ENCODE measurements around the gene ARHGEF16. TPM values are rescaled to one million over a fixed set of nuclear protein-coding genes. Genes with fewer than 3 reads are reported as not detected.

ARHGEF16 gene
- total RNA-seq, 1 donor from 2014 or later = 7.6 TPM

DNA sequence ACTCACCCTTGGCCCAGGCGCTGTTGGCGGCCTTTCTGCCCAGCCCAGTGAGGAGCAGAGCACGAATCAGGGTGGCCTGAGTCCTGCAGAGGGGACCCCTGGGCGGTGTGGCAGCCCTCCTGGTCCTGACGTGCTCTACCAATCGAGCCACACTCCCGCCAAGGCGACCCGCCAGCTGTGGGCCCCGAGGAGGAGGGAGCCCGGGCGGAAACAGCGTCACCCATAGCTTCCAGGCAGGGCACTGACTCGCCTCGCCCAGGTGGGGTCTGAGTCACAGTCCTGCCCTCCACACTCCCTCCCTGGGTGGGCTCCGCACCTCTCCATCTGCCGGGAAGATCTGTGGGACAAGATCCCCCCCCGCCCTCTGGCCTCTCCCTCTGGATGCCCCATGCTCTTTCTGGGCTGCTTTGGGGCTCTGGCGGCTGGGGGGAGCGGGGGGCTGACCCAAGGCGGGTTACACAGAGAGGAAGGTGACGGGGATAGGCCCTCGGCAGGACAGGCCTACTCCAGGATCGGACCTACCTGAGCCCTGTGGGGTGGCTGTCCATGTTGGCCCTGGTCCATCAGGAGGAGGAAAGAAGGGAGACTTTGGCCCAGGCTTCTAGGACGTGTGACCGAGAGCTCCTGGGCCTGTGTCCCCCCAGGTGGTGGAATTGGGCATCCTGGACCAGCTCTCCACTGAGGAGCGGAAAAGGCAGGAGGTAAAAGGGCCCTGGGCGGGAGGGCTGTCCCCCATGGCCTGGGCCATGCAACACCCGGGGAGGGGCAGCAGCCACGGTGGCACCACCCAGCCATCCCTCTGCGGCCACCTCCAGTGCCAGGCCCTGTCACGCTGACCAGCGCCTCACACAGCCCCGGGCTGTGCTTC is 14.0 kb downstream of the ARHGEF16 start:
- DNase-seq = no peak

DNA sequence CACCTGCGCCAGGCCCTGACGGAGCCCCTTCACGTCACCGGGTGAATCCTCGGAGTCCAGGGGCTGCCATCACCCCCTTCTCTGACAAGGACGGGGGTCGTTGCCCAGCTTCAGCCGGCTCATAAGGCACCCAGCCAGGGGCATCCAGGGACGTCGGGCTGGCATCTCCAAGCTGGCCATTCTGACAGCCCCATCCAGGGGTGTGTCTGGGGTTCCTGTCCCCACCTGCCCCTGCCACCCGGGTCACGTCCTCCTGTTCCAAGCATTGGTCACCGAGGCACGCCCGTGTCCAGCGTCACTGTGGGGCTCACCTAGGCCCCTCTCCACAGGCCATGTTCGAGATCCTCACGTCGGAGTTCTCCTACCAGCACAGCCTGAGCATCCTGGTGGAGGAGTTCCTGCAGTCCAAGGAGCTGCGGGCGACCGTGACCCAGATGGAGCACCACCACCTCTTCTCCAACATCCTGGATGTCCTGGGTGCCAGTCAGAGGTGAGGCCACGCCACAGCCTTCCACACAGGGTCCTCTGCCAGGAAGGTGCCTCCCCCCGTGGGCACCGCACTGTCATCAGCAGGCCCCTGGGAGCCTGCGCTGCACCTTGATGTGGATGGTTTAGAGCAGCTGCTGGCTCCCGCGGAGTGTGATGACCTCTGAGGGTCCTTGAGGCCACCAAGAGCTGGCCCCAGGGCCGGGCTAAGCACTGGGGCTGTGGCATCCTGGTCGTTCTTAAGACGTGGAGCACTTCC is 14.8 kb downstream of the ARHGEF16 start:
- no peak for DNase-seq

DNA sequence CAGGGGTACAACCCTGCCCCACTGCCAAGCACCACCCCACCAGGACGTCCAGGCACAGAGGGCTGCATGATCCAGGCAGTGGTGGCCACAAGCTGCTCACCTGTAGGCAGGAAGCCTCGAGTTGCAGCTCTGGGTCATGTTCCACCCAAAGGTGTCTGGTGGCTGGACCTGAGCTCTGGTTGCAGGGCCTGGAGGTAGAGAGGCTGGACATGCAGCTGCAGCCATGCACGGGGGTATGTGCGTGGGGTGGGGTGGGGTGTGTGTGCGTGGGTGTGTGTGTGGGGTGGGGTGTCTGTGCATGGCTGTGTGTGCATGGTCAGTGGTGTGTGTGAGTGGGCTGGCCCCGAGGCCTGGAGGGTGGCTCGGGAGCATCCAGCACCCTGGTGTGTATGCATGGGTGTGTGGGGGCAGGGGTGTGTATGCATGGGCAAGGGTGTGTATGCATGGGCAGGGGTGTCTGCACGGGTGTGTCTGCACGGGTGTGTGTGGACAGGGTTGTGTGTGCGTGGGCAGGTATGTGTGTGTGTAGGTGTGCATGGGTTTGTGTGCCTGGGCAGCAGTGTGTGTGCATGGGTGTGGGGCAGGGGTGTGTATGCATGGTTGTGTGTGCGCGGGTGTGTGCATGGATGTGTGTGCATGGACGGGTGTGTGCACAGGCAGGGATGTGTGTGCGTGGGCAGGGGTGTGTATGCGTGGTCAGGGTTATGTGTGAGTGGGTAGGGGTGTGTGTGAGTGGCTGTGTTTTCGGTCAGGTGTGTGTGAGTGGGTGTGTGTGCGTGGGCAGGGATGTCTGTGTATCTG is 15.6 kb downstream of the ARHGEF16 start:
- DNase-seq = no peak

DNA sequence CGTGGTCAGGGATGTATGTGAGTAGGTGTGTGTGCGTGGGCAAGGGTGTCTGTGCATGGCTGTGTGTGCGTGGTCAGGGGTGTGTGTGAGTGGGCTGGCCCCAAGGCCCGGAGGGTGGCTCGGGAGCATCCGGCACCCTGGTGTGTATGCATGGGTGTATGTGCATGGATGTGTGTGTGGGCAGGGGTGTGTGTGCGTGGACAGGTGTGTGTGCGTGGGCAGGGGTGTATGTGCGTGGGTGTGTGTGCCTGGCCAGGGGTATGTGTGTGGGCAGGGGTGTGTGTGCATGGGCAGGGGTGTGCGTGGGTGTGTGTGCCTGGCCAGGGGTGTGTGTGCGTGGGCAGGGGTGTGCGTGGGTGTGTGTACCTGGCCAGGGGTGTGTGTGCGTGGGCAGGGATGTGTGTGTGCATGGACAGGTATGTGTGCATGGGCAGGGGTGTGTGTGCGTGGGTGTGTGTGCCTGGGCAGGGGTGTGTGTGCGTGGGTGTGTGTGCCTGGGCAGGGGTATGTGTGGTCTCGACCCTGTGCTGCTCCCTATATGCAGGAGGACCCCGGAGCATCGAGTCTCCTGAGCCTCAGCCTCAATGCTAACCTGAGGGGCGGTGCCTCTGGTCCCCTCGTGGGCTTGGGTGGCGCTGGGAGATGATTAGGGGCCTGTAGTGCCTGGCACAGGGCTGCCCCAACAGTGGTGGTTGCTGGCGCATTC is 16.3 kb downstream of the ARHGEF16 start:
- DNase-seq = no peak

DNA sequence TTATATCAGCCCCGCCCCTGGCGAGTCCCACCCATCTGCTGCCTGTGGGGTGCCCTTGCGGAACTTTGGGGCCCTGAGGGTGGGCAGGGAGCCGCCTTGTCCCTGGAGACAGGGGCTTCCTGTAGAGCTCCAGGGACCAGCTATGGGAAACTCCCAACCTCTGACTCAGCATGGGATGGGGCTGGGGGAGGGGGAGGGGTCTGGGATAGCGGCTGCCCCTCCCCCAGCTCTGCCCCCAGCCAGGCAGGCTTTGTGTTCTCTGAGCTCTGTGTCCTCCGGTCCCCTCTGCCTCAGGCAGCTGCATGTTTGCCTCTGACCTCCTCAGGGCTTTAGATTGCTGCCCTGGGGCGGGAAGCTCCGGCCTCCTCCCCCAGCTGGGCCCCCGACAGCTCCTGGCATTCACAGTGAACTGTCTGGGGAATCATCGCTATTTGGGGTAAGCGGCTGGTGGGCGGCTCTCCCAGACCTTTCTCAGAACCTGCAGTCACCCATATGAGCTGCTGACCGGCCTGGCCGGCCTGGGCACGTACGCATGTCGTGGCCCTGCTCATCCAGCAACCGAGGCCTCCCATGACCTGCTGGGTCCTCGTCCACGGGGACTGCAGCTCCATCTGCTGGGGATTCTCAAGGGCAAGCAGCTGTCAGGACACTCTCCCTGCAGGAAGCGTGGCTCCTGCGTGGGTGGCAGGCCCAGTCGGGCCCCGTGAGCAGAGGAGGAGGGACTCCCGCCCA is 17.1 kb downstream of the ARHGEF16 start:
- DNase-seq = peak; percentile 56

DNA sequence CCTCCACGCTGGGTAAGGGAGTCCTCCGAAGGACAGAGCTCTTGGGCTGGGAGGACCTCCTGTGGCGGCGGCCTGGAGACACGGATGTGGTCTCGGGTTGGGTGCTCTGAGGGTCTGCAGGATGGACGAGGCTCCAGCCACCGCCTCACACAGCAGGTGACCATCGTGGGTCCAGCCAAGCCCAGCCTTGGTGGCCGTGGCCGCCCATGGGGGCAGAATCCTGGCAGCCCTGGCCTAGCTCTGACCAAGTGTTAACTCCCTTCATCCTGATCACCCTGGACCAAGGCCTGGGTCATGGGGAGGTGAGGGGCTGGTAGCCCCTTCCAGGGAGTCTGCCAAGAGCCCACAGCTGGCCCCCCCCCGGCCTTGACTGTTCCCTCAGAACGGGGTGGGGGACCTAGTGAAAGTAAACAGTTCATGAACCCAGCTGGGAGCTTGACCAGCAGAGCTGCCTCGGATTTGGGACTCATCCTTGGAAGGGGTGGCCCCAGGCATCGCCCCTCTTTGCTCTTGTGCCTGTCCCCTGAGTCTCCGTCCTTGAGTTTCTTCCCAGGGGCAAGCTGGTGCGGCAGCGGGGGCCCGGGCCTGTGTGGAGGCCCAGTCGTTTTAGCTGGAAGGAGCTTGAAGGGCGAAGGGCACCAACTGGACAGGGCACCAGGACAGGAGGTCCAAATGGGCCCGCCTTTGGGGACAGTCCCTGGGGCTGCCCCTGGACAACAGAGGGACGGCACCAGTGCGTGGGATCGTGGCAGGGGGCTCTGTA is 17.8 kb downstream of the ARHGEF16 start:
- DNase-seq = no peak

DNA sequence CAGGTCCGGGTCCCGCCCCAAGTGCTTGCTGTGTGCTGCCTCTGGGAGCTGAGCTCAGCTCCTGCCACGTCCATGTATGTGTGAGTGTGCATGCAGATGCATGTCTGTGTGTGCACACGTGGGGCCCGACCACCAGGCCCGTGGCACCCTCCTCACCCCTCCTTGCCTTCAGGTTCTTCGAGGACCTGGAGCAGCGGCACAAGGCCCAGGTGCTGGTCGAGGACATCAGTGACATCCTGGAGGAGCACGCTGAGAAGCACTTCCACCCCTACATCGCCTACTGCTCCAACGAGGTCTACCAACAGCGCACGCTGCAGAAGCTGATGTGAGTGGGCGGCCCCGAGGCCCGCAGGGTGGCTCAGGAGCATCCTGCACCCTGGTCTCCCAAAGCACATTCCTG is 18.4 kb downstream of the ARHGEF16 start:
- no peak for DNase-seq

DNA sequence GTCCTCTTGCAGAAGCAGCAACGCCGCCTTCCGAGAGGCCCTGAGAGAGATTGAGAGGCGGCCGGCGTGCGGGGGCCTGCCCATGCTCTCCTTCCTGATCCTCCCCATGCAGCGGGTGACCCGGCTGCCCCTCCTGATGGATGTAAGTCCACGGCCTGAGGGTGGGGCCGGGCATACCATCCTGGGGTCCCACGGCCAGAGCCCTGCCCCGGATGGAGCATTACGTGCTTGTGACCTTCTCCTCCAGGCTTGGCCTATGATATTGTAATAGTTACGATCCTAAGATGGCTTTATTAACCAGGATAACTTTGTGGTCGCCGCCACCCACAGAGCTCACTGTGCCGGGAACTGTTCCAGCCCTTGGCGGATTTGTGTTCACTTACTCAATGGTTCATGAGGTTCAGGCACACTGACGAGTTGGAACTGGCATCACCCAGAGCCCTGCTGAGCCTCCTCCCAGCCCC is 18.9 kb downstream of the ARHGEF16 start:
- DNase-seq = no peak

DNA sequence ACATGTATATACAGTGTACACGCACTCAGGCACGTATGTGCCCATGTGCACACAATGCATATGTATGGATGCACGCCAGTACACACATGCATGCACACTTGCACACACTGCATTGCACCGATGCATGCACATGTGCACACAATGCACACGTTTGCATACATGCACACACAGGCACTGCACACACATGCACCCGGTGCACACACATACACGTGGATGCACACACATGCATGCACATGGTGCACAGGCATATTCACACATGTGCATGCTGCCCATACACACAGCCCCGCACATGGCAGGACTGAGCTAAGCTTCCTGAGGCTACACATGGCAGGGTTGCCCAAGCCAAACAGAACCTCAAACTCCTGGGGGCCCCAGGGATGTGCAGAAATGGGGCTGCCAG is 19.6 kb downstream of the ARHGEF16 start:
- no peak for DNase-seq

DNA sequence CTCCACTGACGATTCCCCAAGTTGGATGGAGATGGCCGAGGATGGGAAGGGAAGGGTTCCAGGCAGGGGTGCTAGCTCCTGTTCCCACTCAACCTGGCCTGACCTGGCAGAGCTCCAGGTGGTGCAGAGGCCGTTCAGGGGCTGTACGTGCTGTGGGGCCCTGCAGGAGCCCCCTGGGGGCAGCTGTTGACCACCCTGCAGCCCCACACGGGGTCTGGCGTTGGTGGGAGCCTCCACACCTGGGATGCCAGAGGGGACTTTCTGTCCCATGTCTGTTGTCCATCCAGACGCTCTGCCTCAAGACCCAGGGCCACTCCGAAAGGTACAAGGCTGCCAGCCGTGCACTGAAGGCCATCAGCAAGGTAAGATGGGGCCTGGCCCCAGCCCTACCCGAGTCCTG is 20.0 kb downstream of the ARHGEF16 start:
- no peak for DNase-seq

DNA sequence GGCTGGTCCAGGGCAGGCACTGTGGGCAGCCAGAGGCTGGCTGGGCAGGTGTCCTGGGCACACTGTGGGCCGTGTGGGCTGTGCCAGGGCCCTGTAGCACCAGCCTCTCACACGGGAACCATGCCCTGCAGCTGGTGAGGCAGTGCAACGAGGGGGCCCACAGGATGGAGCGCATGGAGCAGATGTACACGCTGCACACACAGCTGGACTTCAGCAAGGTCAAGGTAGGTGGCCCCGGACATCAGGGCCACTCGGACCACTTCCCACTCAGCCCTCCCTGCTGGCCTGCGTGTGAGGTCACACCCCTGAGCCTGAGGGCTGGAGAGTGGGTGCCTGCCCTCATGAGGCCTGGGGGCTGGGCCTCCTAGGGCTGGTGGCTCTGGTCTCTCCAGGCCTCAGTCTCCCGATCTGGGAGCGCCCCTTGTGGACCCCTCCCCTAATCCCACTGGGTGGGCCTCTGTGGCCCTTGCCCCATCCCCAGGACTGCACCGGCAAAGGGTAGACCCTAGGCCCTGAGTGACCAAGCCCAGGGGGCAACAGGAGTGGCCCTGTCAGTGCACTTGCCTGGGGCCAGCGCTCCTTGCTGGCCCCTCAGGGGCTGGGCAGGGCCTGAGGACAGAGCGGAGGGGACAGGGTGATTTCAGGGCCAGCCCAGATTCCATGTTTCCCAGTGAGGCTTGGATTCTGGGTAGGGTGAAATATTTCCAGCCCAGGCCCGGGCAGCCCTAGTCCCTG is 21.5 kb downstream of the ARHGEF16 start:
- no peak for DNase-seq

DNA sequence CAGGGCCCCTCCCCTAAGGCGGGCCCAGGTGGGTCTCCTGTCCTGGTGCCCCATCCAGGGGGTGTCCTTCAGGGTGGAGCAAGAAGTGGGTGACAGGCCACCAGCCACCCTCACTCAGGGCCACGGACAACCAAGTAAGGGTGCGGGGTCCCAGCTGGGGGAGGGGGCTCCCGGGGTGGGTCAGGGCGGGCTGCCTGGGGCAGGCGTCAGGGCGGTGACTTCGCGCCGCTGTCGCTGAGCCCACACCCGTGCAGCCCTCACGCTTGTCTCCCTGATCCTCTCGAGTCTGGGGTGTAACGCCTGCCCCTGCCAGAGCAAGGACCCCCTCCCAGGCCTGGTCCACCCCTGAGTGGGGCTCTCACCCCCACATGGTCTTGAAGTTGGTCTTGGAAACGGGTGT is 22.2 kb downstream of the ARHGEF16 start:
- DNase-seq = no peak

DNA sequence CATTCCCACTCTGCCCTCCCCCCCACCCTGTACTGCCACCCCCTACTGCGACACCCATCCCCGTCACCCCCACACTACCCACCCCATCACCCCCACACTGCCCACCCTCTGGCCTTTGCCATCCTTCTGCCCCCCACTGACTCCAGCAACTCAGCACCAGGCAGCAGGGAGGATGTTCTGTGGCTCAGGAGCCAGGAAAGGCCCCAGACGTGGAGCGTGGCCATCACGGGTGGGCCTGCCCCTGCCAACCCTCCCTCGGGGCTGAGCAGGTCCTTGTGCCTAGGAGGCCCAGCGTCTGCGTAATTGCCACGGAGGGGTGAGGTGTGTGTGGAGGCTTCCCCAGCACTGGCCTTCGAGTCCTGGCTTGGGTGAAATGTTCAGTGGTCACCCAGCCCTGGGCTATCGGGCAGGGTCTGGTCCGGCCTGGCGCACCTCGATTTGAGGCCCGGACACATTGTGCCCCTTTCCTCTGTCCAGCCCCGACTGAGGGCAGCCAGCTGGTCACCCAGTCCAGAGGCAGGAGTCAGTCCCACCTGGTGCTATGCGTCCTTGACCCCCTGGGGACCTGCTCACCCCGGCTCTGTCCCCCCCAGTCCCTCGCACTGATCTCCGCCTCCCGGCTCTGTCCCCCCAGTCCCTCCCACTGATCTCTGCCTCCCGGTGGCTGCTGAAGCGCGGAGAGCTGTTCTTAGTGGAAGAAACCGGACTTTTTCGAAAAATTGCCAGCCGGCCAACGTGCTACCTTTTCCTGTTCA is 23.0 kb downstream of the ARHGEF16 start:
- DNase-seq = no peak

DNA sequence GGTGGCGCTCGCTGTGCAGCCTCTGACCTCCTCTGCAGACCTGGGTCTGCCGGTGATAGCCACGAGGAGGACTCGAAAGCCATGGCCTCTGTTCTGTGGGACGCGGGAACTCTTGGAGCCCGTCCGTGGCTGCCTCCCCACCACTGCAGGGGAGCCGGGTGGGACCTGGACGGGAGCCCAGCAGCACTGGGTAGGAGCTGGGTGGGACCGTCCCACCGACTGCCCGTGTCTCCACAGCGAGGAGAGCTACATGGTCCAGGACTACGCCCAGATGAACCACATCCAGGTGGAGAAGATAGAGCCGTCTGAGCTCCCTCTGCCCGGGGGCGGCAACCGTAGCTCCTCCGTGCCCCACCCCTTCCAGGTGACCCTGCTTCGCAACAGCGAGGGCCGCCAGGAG is 23.7 kb downstream of the ARHGEF16 start:
- no peak for DNase-seq

DNA sequence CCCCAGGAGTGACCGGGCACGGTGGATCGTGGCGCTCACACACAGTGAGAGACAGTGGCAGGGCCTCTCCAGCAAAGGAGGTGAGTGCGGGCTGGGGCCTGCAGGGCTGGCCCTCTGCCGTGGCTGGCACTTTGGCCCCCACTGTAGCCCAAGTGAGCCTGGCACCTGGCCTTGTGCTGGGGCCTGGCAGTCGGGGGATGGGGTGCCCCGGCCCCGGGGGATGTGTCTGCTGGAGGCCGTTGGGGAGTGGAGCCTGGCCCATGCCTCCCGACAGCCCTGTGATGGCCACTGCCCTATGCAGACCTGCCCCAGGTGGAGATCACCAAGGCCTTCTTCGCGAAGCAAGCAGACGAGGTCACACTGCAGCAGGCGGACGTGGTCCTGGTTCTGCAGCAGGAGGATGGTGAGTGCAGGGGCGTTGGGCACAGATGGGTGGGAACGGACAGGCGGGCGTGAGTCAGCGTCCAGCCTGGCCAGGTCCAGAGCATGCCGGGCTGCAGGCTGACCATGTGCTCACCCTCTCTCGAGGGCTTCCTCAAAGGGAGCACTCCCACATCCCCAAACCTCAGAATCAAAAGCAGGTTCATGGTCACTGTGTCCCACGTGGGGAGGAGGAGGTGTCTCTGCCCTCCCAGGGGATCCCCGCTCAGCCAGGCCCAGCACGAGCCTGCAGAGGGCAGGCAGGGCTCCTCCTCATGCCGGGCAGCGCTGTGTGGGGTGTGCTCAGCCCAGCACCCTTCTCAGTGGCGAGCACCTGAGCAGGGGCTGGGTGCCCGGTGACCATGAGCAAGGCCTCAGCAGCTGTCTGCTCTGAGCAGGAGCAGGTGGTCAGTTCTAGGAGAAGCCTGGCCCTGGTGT is 25.3 kb downstream of the ARHGEF16 start:
- DNase-seq = no peak

DNA sequence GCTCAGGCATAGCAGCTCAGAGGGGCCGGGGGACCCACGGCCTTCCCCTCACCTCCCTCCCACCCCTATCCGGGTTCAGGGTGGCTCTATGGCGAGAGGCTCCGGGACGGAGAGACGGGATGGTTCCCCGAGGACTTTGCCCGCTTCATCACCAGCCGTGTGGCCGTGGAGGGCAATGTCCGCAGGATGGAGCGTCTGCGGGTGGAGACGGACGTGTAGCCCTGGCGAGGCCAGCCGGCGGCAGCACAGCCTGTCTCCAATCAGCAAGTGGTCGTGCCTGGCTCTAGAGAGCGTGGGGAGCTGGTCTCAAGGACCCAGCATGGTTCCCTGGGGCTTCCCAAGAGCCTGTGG is 25.9 kb downstream of the ARHGEF16 start:
- no peak for DNase-seq

DNA sequence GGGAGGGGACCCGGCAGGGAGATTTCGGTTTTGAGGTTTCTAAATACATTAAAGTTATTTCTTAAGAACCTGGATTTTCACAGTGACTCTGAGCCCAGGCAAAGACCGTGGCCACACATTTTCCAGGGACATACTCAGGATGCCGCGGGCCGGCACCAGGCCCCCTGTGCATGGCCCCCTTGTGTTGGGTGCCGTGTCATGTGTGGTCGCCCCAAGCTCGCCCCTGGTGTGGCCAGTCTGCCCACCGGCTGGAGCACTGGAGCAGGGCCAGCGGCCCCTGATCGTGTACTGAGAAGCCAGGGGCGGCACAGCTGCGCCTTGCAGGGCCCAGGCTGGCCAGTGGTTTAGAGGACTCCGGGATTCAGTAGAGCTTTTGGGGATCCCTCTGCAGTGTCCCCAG is 26.6 kb downstream of the ARHGEF16 start:
- DNase-seq = no peak

DNA sequence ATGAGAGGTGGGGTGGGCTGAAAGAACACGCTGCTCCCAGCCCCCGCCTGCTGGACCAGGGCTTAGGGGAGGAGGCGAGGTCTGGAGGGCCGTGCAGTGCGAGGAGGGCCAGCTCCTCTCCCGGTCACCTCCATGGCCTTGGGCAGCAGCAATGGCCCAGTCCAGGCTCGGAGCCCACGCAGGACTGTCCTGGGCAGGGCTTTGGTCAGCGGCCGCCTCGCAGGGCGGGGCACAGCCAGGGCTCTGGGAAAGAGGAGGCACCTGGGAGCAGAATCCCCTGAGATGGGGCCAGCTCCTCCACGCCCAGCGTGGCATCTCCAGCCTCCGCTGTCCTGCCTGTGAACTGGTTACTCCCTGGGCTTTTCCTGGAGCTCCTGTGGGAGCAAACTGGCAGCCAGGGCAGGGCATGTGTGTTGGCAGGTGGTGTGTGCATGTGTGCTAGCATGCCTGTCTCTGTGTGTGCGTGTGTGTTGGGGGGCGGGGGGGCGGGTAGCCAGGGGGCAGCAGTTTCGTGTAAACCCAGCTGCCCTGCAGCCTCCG is 27.4 kb downstream of the ARHGEF16 start:
- no peak for DNase-seq
